ENCODE data around the gene LTBP3.

DNA sequence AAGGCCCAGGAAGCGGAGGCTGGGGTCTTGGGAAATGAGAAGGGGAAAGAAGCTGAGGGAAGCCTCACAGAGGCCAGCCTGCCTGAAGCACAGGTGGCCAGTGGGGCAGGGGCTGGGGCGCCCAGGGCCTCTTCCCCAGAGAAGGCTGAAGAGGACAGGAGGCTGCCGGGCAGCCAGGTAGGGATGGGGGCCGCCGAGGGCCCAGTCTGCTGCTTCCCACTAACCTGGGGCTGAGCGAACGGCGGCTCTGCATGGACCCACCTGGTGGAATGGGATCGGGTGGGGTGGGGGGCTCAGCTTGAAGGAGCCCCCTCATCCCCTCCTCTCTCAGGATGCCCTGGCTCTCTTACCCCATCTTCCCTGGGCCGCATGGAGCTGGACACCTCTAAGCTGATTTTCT is 25.4 kb upstream of the LTBP3 start:
- no peak for TF ChIP-seq CTCF (conservative IDR thresholded peaks at IDR 0.05 in 1 of 2, IDR thresholded peaks at IDR 0.05 in 1 of 2; ENCODE audit: low read depth in 1 of 2, low read length in 2 of 2)
- no peak for TF ChIP-seq EZH2 (IDR thresholded peaks at IDR 0.05; ENCODE audit: low read length, missing control alignments)
